Motor neuron (in vitro differentiated cells): ENCODE data around the gene SAT2. TPM values are rescaled to one million over a fixed set of nuclear protein-coding genes. Genes with fewer than 3 reads are reported as not detected.

Experiments
- ATAC-seq, 8 experiments: fragments of 200-7000 bp; cut with Tn5 transposase; replicated peaks in 6 of 8; 2 replicates each; pipeline ENCODE4 v1.8.0; 2021; ENCODE audit warnings: mild to moderate bottlenecking in 8 of 8, moderate library complexity in 8 of 8
- H3K27ac ChIP-seq, 2 donors: fragments of 250-450 bp; sonication (Bioruptor Pico); 2 replicates each; pipeline ENCODE4 v1.9.0; 2021; ENCODE audit warnings: antibody characterized with exemption in 2 of 2, mild to moderate bottlenecking in 2 of 2, moderate library complexity in 1 of 2
- H3K4me1 ChIP-seq, 2 donors: fragments of 250-450 bp; sonication (Bioruptor Pico); replicated peaks in 1 of 2; 2 replicates each; pipeline ENCODE4 v1.6.1; 2021; ENCODE audit warnings: antibody characterized with exemption in 2 of 2, mild to moderate bottlenecking in 2 of 2, moderate library complexity in 1 of 2
- H3K4me3 ChIP-seq, 5 donors: fragments of 250-450 bp; sonication (Bioruptor Pico); 2 replicates each; pipeline ENCODE4 v1.9.0; 2021; ENCODE audit warnings: antibody characterized with exemption in 5 of 5, mild to moderate bottlenecking in 5 of 5, moderate library complexity in 4 of 5
- WGBS, 10 experiments: fragments of 450-650 bp; shearing (Covaris generic); methylation state at CpG; one replicate each; pipeline ENCODE4 v1.0.0; 2022; 5-methylcytosine and 5-hydroxymethylcytosine counted together
- in situ Hi-C, 9 experiments: fragments of 400-800 bp; cut with MboI; loops; one replicate each; pipeline ENCODE4 v1.15.0; 2021; ENCODE audit warnings: low sequenced_read_pairs in 9 of 9, low pct_unique_long_range_greater_than_20kb in 2 of 9; ENCODE audit not compliant: unreplicated experiment in 9 of 9
- total RNA-seq, 8 experiments: library from RNA; unstranded; fragments of 300-600 nt; gene quantifications; 2 replicates each; pipeline versions ENCODE4 v1.2.3 to v1.2.4, GENCODE V29; 2022

SAT2 gene
- total RNA-seq, 8 experiments from 2014 or later = 66.9 to 115 (median 84.4) TPM

DNA sequence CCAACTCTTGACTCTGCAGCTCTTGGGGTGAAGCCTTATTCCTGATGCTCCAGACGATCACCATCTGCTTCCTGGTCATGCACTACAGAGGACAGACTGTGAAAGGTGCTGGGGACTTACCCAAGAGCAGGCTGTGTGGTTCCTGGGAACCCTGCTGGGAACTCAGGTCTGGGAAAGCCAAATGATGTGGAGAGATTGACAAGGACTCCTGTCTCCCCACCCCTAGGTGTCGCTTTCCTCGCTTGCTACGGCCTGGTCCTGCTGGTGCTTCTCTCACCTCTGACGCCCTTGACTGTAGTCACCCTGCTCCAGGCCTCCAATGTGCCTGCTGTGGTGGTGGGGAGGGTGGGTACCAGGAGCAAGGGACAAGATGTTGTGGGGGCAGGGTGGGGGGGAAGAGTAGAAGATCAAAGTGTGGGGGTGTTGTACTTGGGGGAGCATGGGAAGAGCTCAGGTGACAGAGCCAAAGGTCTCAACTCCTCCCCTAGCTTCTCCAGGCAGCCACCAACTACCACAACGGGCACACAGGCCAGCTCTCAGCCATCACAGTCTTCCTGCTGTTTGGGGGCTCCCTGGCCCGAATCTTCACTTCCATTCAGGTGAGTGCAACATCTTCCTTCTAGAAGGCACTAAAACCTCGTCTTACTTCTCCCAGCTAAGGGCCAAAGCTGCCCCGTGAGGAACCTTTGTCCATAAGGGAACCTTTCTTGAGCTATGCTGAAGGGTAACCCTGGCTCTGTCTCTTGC is 40.8 kb downstream of the SAT2 start:
- 60 to 100% (median 85%) methylated on average over 1 to 5 of the region's 9 CpGs; no CpG with 5 or more reads in 4 of the 10 experiments for WGBS, 10 experiments
- ATAC-seq = no peak
- H3K27ac ChIP-seq = no peak overlapping the region

GRCh38 chr17:7583253-7584109 is 44.1 kb downstream of the SAT2 start, which contains the start of gene MPDU1:
Gene MPDU1 (plus strand): TSS chr17:7583852. CDS start chr17:7583863, 11 bp downstream.
- peak within 1 kb of the TSS; percentile 99 for H3K27ac ChIP-seq
- 0 to 19% (median 1%) methylated on average over 5 to 39 of the region's 69 CpGs; no CpG with 5 or more reads in 4 of the 10 experiments for WGBS, 10 experiments
- H3K4me3 ChIP-seq = peak within 1 kb of the TSS; percentile 63 to 75 (median 70)
- in situ Hi-C loops = no loop called here
- H3K4me1 ChIP-seq = peaks cover 24 to 29% of the 10 kb centered on the region in 2 donors
- peak; percentile 35 to 86 (median 76) for ATAC-seq

More for the DNA sequence above, 40.8 kb downstream of the SAT2 start:
- Histone ChIP-seq H3K4me3 (no peak overlapping the region), H3K4me1 (peaks cover 26% of the 10 kb centered on the region in 2 donors)
- in situ Hi-C loops = no loop called here

GRCh38 chr17:7582396-7583252 is 45.0 kb downstream of the SAT2 start:
- in situ Hi-C loops = no loop called here
- Histone ChIP-seq H3K4me3 (peak overlapping the region; percentile 15 to 75 (median 70)), H3K27ac (peak overlapping the region; percentile 99), H3K4me1 (peaks cover 24 to 29% of the 10 kb centered on the region in 2 donors)
- WGBS, 10 experiments = 83 to 100% (median 95%) methylated on average over 1 to 12 of the region's 36 CpGs; no CpG with 5 or more reads in 6 of the 10 experiments
- no peak for ATAC-seq

- Histone ChIP-seq H3K4me1 (peaks cover 24 to 29% of the 10 kb centered on the region in 2 donors), H3K4me3 (no peak overlapping the region), H3K27ac (no peak overlapping the region)
- 20 to 100% (median 91%) methylated on average over 1 to 17 of the region's 23 CpGs; no CpG with 5 or more reads in 2 of the 10 experiments for WGBS, 10 experiments
- no peak for ATAC-seq
- in situ Hi-C loops = no loop called here
These were observed 46.7 kb downstream of the SAT2 start for GRCh38 chr17:7580604-7581575.

DNA sequence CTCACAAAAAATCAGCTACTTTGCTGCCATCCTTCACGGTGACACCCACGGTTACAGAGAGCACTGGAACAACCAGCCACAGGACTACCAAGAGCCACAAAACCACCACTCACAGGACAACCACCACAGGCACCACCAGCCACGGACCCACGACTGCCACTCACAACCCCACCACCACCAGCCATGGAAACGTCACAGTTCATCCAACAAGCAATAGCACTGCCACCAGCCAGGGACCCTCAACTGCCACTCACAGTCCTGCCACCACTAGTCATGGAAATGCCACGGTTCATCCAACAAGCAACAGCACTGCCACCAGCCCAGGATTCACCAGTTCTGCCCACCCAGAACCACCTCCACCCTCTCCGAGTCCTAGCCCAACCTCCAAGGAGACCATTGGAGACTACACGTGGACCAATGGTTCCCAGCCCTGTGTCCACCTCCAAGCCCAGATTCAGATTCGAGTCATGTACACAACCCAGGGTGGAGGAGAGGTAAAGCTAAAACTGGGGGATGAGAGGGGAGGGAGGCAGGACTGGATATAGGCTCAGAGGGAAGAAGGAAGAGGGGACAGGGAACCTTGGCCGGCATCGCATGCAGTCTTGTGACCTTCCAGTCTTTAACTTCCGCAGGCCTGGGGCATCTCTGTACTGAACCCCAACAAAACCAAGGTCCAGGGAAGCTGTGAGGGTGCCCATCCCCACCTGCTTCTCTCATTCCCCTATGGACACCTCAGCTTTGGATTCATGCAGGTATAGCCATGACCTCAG is 47.6 kb downstream of the SAT2 start:
- Histone ChIP-seq H3K4me1 (peaks cover 29 to 32% of the 10 kb centered on the region in 2 donors), H3K4me3 (peak overlapping the region in 1 of 5 donors; percentile 4), H3K27ac (peak overlapping the region in 1 of 2 donors; percentile 55)
- ATAC-seq = peak in 3 of 8 experiments; percentile 0 to 3 (median 0)
- WGBS, 10 experiments = 20 to 94% (median 77%) methylated on average over 1 to 5 of the region's 12 CpGs; no CpG with 5 or more reads in 7 of the 10 experiments
- in situ Hi-C loops = no loop called here

DNA sequence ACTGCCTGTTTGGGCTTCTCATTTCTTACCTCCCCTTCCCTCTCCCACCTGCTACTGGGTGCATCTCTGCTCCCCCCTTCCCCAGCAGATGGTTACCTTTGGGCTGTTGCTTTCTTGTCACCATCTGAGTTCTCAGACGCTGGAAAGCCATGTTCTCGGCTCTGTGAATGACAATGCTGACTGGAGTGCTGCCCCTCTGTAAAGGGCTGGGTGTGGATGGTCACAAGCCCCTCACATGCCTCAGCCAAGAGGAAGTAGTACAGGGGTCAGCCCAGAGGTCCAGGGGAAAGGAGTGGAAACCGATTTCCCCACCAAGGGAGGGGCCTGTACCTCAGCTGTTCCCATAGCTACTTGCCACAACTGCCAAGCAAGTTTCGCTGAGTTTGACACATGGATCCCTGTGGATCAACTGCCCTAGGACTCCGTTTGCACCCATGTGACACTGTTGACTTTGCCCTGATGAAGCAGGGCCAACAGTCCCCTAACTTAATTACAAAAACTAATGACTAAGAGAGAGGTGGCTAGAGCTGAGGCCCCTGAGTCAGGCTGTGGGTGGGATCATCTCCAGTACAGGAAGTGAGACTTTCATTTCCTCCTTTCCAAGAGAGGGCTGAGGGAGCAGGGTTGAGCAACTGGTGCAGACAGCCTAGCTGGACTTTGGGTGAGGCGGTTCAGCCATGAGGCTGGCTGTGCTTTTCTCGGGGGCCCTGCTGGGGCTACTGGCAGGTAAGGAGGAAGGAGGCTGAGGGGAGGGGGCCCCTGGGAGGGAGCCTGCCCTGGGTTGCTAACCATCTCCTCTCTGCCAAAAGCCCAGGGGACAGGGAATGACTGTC is 48.4 kb downstream of the SAT2 start, which contains the start of gene CD68:
Gene CD68, plus strand, starts transcription at position 638 of the 833 bp plus-strand sequence. Its CDS starts 40 bp downstream, at position 678.
- peak within 1 kb of the TSS in 1 of 2 donors; percentile 55 for H3K27ac ChIP-seq
- in situ Hi-C loops = no loop called here
- WGBS, 10 experiments = 0 to 70% (median 16%) methylated on average over 1 to 6 of the region's 7 CpGs; no CpG with 5 or more reads in 3 of the 10 experiments

DNA sequence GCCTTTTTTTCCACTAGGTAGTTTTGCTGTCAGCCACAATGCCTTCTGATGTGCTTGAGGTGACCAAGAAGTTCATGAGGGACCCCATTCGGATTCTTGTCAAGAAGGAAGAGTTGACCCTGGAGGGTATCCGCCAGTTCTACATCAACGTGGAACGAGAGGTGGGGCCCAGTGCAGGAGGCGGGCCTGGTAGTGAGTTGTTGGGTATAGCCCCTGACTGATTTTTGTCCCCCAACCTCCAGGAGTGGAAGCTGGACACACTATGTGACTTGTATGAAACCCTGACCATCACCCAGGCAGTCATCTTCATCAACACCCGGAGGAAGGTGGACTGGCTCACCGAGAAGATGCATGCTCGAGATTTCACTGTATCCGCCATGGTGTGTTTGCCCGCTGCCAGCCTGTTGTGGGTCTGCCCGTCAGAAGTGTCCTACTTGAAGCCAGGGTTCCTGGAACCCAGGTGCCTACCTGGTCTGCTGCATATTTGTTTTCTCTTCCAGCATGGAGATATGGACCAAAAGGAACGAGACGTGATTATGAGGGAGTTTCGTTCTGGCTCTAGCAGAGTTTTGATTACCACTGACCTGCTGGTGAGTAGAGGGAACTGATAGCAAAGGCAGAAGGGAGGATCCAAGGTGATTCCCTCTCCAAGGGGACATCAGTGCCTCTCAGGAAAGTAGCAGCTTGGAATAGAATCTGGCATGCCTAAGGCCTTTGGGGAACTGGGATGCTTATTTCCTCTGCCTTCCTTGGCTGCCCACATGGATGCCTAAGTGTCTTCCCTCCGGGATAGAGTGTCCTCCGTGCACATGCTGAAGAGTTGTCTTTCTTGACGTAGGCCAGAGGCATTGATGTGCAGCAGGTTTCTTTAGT is 50.1 kb downstream of the SAT2 start:
- ATAC-seq = no peak
- no peak overlapping the region for H3K4me3 ChIP-seq
- in situ Hi-C loops = no loop called here
- peaks cover 22 to 28% of the 10 kb centered on the region in 2 donors for H3K4me1 ChIP-seq
- 67 to 100% (median 90%) methylated on average over 1 to 7 of the region's 17 CpGs; no CpG with 5 or more reads in 2 of the 10 experiments for WGBS, 10 experiments
- H3K27ac ChIP-seq = no peak overlapping the region

More for the DNA sequence above, 48.4 kb downstream of the SAT2 start, which contains the start of gene CD68:
- Histone ChIP-seq H3K4me1 (peaks cover 29 to 34% of the 10 kb centered on the region in 2 donors), H3K4me3 (peak within 1 kb of the TSS in 1 of 5 donors; percentile 4)
- ATAC-seq = peak; percentile 14 to 51 (median 35)

GRCh38 chr17:7576432-7576937 is 51.1 kb downstream of the SAT2 start:
- 62 to 100% (median 91%) methylated on average over 2 to 6 of the region's 14 CpGs; no CpG with 5 or more reads in 2 of the 10 experiments for WGBS, 10 experiments
- in situ Hi-C loops = no loop called here
- peaks cover 18 to 20% of the 10 kb centered on the region in 2 donors for H3K4me1 ChIP-seq
- no peak overlapping the region for H3K4me3 ChIP-seq
- ATAC-seq = no peak
- H3K27ac ChIP-seq = no peak overlapping the region
